NK-92 (cell line): ENCODE results near the gene CABP4.

Experiments used
- DNase-seq: peaks from one replicate; lab custom pipeline; 2025; ENCODE audit not compliant: unreplicated experiment; lab: John Stamatoyannopoulos, UW

CABP4 gene

DNA sequence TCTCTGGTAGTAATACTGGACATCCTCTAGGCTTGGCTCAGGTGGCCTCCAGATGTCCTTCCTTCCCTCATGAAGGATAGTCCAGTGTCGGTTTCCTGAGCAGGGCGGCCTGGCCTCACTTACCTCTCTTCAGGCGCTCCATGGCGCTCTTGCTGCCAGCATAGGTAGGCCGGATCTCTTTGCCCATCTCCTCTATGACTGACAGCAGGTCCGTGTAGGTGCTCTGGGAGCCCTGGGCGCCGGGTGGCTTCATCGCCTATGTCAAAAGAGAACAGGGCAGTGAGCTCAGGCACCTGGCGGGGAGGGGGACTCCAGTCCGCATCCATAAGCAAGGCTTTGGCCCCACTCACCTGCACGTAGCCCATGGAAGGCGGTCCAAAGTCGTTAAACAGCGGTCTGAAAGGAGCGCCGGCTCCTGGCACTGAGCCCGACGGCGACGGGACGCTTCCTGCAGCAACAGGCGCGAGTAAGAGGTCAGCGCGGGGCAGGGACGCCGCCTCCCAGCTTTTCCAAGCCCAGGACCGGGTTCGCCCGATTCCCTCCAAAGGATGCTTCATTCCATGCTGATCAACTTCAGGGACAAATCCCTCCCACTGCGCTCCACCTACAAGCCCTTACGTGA lies 52.2 kb downstream of the CABP4 start:
- no peak for DNase-seq

GRCh38 chr11:67507864-67508485 lies 52.8 kb downstream of the CABP4 start, which contains the start of gene CDK2AP2:
Gene CDK2AP2, minus strand, starts transcription at chr11:67508162. Its CDS starts 80 bp downstream, at chr11:67508082.
- DNase-seq = peak; percentile 86

DNA sequence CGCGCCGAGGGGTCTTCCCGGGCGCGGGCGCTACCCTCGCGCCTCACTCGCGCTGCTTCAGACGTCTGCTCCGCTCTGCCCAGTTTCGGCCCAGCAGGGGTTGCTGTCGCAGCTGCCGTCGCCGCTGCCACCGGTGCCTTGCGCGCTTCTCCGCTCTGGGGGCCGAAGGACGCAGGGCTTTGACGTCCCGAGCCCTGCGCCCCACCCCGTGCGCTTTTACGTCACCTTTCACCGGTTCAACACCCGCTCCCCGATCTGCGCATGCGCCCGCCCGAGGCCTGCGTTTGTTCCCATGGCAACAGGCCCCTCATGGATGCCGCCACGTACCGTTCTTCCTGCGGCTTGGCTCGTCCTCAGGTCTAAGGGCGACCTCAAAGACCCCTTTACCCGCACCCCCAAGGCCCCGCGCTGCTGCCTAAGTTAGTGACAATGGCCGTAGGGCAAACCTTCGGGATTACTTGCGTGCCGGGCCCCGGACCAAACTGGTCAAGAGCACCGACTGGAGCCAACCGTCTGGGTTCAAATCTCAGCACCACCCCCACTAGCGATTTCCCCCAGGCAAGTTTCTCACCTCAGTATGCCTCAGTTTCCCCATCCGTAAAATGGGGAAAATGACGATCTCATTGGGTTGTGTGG lies 53.5 kb downstream of the CABP4 start:
- DNase-seq = peak; percentile 94

DNA sequence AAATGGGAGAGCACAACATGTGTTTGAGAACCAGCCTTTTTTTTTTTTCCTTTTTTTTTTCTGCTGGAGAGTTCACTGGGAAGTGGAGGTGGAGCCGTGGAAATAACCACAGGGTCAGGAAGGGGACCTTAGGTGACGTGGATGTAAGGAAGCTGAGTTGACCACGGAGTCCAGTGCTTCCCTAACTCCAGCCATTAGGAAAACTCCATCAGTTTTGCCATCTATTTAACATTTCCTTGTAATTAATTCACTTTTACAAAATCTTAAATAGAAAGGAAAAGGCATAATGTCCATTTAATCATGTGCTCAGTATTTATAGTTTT lies 54.8 kb downstream of the CABP4 start:
- no peak for DNase-seq
